ENCODE data around the gene ACSS2.

ACSS2 gene

GRCh38 chr20:34955231-34956040 lies 79.0 kb downstream of the ACSS2 start, which contains the start of the genes GSS and MYH7B:
Gene GSS, minus strand, starts transcription at chr20:34955806. Its CDS starts 3,954 bp downstream, at chr20:34951852.
Gene MYH7B, plus strand, starts transcription at chr20:34955868. Its CDS starts 22,138 bp downstream, at chr20:34978006.
- no peaks in the 10 kb centered on the region for H3K9me3 ChIP-seq
- peak within 1 kb of the TSS; percentile 63 to 64 for H3K4me3 ChIP-seq
- peak; percentile 97 to 98 for DNase-seq
- H3K27ac ChIP-seq = peak within 1 kb of the TSS; percentile 83 to 90
- H3K4me1 ChIP-seq = peaks cover 0 to 18% (median 9%) of the 10 kb centered on the region in 4 donors
- TF ChIP-seq CTCF (IDR thresholded peaks at IDR 0.05) = peak; percentile 55 to 70
- intact Hi-C loops (cut with DNase I; ENCODE audit: low total_unique reads) = loop anchor here (2.0 kb wide), 1 partner anchor 83 kb away; the partner anchor contains the start of gene GGT7
- peaks cover 0 to 8% (median 4%) of the 10 kb centered on the region in 3 donors for H3K36me3 ChIP-seq
- no peaks in the 10 kb centered on the region for H3K27me3 ChIP-seq

- Histone ChIP-seq H3K27ac (peak overlapping the region; percentile 83 to 90), H3K27me3 (no peaks in the 10 kb centered on the region), H3K4me3 (peak overlapping the region; percentile 63 to 64), H3K36me3 (peaks cover 0 to 6% (median 4%) of the 10 kb centered on the region in 3 donors), H3K9me3 (no peaks in the 10 kb centered on the region), H3K4me1 (peaks cover 0 to 18% (median 9%) of the 10 kb centered on the region in 4 donors)
- TF ChIP-seq CTCF (IDR thresholded peaks at IDR 0.05) = no peak
- no peak for DNase-seq
- intact Hi-C loops (cut with DNase I; ENCODE audit: low total_unique reads) = loop anchor here (2.0 kb wide), 1 partner anchor 83 kb away; the partner anchor contains the start of gene GGT7
These were observed 79.6 kb downstream of the ACSS2 start for GRCh38 chr20:34956041-34956458.

- TF ChIP-seq CTCF (IDR thresholded peaks at IDR 0.05) = no peak
- no peak overlapping the region for H3K4me3 ChIP-seq
- no peak for DNase-seq
- H3K9me3 ChIP-seq = no peaks in the 10 kb centered on the region
- no peak overlapping the region for H3K27ac ChIP-seq
- no peaks in the 10 kb centered on the region for H3K36me3 ChIP-seq
- H3K4me1 ChIP-seq = peaks cover 0 to 18% (median 9%) of the 10 kb centered on the region in 4 donors
- H3K27me3 ChIP-seq = no peaks in the 10 kb centered on the region
- intact Hi-C loops (cut with DNase I; ENCODE audit: low total_unique reads) = loop anchor here (2.0 kb wide), 1 partner anchor 84 kb away; the partner anchor contains the start of gene GGT7
These were observed 80.5 kb downstream of the ACSS2 start for GRCh38 chr20:34956751-34957472.

GRCh38 chr20:34964486-34964885 lies 88.1 kb downstream of the ACSS2 start:
- Histone ChIP-seq H3K4me1 (no peaks in the 10 kb centered on the region), H3K4me3 (no peak overlapping the region), H3K27me3 (no peaks in the 10 kb centered on the region), H3K27ac (no peak overlapping the region), H3K9me3 (no peaks in the 10 kb centered on the region), H3K36me3 (no peaks in the 10 kb centered on the region)
- no peak for TF ChIP-seq CTCF (IDR thresholded peaks at IDR 0.05)
- intact Hi-C loops (cut with DNase I; ENCODE audit: low total_unique reads) = no loop called here
- DNase-seq = no peak

GRCh38 chr20:34965051-34965450 lies 88.6 kb downstream of the ACSS2 start:
- intact Hi-C loops (cut with DNase I; ENCODE audit: low total_unique reads) = no loop called here
- Histone ChIP-seq H3K27ac (no peak overlapping the region), H3K9me3 (no peaks in the 10 kb centered on the region), H3K27me3 (no peaks in the 10 kb centered on the region), H3K4me3 (no peak overlapping the region), H3K36me3 (no peaks in the 10 kb centered on the region), H3K4me1 (no peaks in the 10 kb centered on the region)
- no peak for TF ChIP-seq CTCF (IDR thresholded peaks at IDR 0.05)
- no peak for DNase-seq

Measured in tibial artery (tissue), 4 donors.